ENCODE data around the gene BAHCC1. TPM values are rescaled to one million over a fixed set of nuclear protein-coding genes. Genes with fewer than 3 reads are reported as not detected.

The BAHCC1 gene
- total and polyA plus RNA-seq, 9 of the 15 experiments (the other 6 are each of a cell fraction or from before 2014, with no cell fraction given): 0.14 to 26.9 (median 5.0) TPM

DNA sequence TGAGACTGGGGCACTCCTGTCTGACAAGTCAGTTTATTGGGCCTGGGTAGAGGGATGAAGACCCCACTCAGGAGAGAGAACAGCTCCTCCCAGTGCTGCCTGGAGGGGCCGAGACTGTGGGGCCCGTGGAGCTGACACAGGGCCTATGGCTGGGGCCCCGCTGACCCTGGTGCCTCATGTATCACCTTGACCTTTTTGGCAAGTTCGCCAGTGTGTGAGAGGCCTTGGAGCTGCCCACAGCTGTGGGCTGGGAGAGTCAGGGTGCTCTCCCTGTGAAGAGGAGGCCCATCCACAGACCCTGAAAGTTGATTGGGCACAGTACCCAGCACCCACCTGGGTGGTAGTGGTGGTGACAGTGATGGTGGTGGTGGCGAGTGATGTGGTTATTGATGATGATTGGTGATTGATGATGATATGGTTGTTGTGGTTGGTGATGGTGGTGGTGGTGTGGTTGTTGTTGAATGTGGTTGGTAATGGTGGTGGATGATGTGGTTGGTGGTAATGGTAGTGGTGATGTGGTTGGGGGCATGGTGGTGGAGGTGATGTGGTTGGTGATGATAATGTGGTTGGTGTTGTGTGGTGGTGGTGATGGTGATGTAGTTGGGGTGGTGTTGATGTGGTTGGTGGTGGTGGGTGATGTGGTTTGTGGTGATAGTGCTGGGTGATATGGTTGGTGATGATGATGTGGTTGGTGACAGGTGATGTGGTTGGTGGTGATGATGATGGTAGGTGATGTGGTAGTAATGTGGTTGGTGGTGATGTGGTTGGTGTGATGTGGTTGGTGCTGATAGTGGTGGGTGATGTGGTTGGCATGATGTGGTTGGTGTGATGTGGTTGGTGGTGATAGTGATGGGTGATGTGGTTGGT lies 29.1 kb downstream of the BAHCC1 start:
- no TSS peak for BruUV-seq (replicated peaks)
- Histone ChIP-seq H3K27ac (ENCODE audit: extremely low read depth, low read depth, low read length) (no peak overlapping the region; the same call in 2 of the 3 replicates), H3K4me1 (replicated peaks in 1 of 2; ENCODE audit: control insufficient read depth in 2 of 2, insufficient read depth in 2 of 2, low read length in 2 of 2) (peaks cover 2 to 73% of the 10 kb centered on the region in 2 experiments; a peak in 4 of 5 replicates), H3K27me3 (ENCODE audit: control insufficient read depth in 2 of 2, insufficient read depth in 2 of 2, low read length in 2 of 2) (no peaks in the 10 kb centered on the region), H3K4me2 (ENCODE audit: insufficient read depth, low read length) (no peak overlapping the region), H3K4me3 (no peak overlapping the region), H2AFZ (ENCODE audit: low read depth, low read length) (no peak overlapping the region), H3K79me2 (ENCODE audit: control insufficient read depth, insufficient read depth, low read length) (no peaks in the 10 kb centered on the region; the same call in 2 of the 3 replicates), H3K36me3 (ENCODE audit: control insufficient read depth, insufficient read depth, low read length) (no peaks in the 10 kb centered on the region; the same call in 2 of the 3 replicates), H3K9me1 (ENCODE audit: control insufficient read depth, insufficient read depth, low read length) (no peaks in the 10 kb centered on the region), H3K9ac (ENCODE audit: insufficient read depth in 1 of 2, low read depth in 2 of 2, low read length in 2 of 2) (no peak overlapping the region), H3K9me3 (replicated peaks; ENCODE audit: control insufficient read depth, insufficient read depth, low read depth, low read length) (peaks cover 11% of the 10 kb centered on the region), H4K20me1 (replicated peaks; ENCODE audit: control insufficient read depth, insufficient read depth, low read length) (no peaks in the 10 kb centered on the region)
- CTCF ChIA-PET (ENCODE audit: low intra/inter-chr PET ratio): no interaction called here
- DNase-seq (ENCODE audit: extremely low read depth in 1 of 4, low spot score in 3 of 4) (no peak), ATAC-seq (no peak), FAIRE-seq (peak; percentile 94)
- POLR2A ChIA-PET: no interaction called here
- 79% methylated on average over 3 of the region's 5 CpGs for WGBS (ENCODE audit: insufficient coverage, low coverage, missing lambda C conversion rate)
- in situ Hi-C loops (cut with MboI) (no loop called here), intact Hi-C loops (cut with micrococcal nuclease) (no loop called here)
- TF ChIP-seq ZNF57 (CRISPR knock-in tag; IDR thresholded peaks at IDR 0.05): no peak
- 0 out of 2 replicates have a peak, but pooled peaks have one; percentile 35 for TF ChIP-seq EHMT2 (IDR thresholded peaks at IDR 0.05)
- no peak for TF ChIP-seq ZNF347 (CRISPR knock-in tag; IDR thresholded peaks at IDR 0.05; ENCODE audit: low read depth)
- TF ChIP-seq, protein P1, sequence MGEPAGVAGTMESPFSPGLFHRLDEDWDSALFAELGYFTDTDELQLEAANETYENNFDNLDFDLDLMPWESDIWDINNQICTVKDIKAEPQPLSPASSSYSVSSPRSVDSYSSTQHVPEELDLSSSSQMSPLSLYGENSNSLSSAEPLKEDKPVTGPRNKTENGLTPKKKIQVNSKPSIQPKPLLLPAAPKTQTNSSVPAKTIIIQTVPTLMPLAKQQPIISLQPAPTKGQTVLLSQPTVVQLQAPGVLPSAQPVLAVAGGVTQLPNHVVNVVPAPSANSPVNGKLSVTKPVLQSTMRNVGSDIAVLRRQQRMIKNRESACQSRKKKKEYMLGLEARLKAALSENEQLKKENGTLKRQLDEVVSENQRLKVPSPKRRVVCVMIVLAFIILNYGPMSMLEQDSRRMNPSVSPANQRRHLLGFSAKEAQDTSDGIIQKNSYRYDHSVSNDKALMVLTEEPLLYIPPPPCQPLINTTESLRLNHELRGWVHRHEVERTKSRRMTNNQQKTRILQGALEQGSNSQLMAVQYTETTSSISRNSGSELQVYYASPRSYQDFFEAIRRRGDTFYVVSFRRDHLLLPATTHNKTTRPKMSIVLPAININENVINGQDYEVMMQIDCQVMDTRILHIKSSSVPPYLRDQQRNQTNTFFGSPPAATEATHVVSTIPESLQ (CRISPR knock-in tag; IDR thresholded peaks at IDR 0.05): no peak
- TF ChIP-seq HIVEP1 (CRISPR knock-in tag; IDR thresholded peaks at IDR 0.05): no peak
- TF ChIP-seq E2F3 (CRISPR knock-in tag; IDR thresholded peaks at IDR 0.05): no peak
- TF ChIP-seq, protein P2, sequence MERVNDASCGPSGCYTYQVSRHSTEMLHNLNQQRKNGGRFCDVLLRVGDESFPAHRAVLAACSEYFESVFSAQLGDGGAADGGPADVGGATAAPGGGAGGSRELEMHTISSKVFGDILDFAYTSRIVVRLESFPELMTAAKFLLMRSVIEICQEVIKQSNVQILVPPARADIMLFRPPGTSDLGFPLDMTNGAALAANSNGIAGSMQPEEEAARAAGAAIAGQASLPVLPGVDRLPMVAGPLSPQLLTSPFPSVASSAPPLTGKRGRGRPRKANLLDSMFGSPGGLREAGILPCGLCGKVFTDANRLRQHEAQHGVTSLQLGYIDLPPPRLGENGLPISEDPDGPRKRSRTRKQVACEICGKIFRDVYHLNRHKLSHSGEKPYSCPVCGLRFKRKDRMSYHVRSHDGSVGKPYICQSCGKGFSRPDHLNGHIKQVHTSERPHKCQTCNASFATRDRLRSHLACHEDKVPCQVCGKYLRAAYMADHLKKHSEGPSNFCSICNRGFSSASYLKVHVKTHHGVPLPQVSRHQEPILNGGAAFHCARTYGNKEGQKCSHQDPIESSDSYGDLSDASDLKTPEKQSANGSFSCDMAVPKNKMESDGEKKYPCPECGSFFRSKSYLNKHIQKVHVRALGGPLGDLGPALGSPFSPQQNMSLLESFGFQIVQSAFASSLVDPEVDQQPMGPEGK (CRISPR knock-in tag; IDR thresholded peaks at IDR 0.05; ENCODE audit: borderline replicate concordance): no peak
- no peak for TF ChIP-seq ESRRA (IDR thresholded peaks at IDR 0.05; ENCODE audit: borderline replicate concordance, low read depth)
- TF ChIP-seq, protein P3, sequence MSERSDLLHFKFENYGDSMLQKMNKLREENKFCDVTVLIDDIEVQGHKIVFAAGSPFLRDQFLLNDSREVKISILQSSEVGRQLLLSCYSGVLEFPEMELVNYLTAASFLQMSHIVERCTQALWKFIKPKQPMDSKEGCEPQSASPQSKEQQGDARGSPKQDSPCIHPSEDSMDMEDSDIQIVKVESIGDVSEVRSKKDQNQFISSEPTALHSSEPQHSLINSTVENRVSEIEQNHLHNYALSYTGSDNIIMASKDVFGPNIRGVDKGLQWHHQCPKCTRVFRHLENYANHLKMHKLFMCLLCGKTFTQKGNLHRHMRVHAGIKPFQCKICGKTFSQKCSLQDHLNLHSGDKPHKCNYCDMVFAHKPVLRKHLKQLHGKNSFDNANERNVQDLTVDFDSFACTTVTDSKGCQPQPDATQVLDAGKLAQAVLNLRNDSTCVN (CRISPR knock-in tag; IDR thresholded peaks at IDR 0.05): 0 out of 2 replicates have a peak, but pooled peaks have one; percentile 72
- TF ChIP-seq OTX1 (CRISPR knock-in tag; IDR thresholded peaks at IDR 0.05): peak; percentile 73; the same call in 1 of the 2 replicates
- TF ChIP-seq POLR3G (IDR thresholded peaks at IDR 0.05; ENCODE audit: extremely low read depth, insufficient read length, insufficient replicate concordance): no peak
- TF ChIP-seq, protein P4, sequence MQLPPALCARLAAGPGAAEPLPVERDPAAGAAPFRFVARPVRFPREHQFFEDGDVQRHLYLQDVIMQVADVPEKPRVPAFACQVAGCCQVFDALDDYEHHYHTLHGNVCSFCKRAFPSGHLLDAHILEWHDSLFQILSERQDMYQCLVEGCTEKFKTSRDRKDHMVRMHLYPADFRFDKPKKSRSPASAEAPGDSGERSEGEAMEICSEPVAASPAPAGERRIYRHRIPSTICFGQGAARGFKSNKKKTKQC (CRISPR knock-in tag; IDR thresholded peaks at IDR 0.05): no peak
- peak; percentile 91; the same call in 1 of the 2 replicates for TF ChIP-seq ZBTB1 (CRISPR knock-in tag; IDR thresholded peaks at IDR 0.05; ENCODE audit: borderline replicate concordance, low read depth)
